DOHH2 (cell line): ENCODE results near the gene N4BP2L2.

ENCODE experiments used
- EZH2phosphoT487 ChIP-seq: fragments of 200-600 bp; sonication (generic); IDR thresholded peaks from 2 replicates; pipeline ENCODE4 v1.6.1; 2017; ENCODE audit warnings: borderline replicate concordance, mild to moderate bottlenecking, antibody characterized with exemption, low read length, moderate library complexity, mixed read lengths
- TF ChIP-seq, protein P1 (sequence below): fragments of 200-600 bp; sonication (generic); IDR thresholded peaks from one replicate; pipeline ENCODE4 v1.5.1; 2014; ENCODE audit warnings: antibody characterized with exemption, mild to moderate bottlenecking, low read depth, low read length; ENCODE audit not compliant: poor library complexity, severe bottlenecking

DNA sequence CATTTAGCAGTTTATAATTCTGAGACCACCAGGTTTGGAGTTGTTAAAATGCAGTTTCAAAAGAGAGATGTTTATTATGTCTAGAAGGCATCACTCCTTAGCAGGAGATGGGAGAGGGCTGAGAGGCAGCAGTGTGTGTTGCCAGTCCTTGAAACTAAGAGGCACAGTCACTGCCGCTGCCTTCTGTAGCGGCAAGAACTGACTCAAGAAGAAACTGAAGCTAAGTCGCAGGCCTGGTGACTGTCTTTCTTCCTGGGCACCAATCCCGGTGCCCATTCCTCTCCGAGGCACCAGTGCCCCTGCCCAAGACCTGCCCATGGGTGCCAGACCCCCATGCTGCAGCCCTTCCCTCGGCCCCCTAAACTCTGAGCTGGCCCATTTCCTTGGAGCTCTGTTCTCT, 130.7 kb downstream of the N4BP2L2 start:
- TF ChIP-seq, protein P1, sequence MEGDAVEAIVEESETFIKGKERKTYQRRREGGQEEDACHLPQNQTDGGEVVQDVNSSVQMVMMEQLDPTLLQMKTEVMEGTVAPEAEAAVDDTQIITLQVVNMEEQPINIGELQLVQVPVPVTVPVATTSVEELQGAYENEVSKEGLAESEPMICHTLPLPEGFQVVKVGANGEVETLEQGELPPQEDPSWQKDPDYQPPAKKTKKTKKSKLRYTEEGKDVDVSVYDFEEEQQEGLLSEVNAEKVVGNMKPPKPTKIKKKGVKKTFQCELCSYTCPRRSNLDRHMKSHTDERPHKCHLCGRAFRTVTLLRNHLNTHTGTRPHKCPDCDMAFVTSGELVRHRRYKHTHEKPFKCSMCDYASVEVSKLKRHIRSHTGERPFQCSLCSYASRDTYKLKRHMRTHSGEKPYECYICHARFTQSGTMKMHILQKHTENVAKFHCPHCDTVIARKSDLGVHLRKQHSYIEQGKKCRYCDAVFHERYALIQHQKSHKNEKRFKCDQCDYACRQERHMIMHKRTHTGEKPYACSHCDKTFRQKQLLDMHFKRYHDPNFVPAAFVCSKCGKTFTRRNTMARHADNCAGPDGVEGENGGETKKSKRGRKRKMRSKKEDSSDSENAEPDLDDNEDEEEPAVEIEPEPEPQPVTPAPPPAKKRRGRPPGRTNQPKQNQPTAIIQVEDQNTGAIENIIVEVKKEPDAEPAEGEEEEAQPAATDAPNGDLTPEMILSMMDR, result no peak
- no peak for TF ChIP-seq EZH2phosphoT487
